OCI-LY7 (cell line): ENCODE data around the gene MCEE.

Source experiments
- EZH2phosphoT487 ChIP-seq: fragments of 200-600 bp; sonication (generic); IDR thresholded peaks from 2 replicates; pipeline ENCODE4 v1.6.1; 2018; ENCODE audit warnings: low read depth, borderline replicate concordance, mild to moderate bottlenecking, mixed run types, antibody characterized with exemption, low read length, moderate library complexity, mixed read lengths
- TF ChIP-seq, protein P1 (sequence below): fragments of 200-600 bp; sonication (generic); conservative IDR thresholded peaks from 2 replicates; pipeline ENCODE4 v1.5.1; 2014; ENCODE audit warnings: mild to moderate bottlenecking, antibody characterized with exemption, low read length, moderate library complexity, mixed read lengths

DNA sequence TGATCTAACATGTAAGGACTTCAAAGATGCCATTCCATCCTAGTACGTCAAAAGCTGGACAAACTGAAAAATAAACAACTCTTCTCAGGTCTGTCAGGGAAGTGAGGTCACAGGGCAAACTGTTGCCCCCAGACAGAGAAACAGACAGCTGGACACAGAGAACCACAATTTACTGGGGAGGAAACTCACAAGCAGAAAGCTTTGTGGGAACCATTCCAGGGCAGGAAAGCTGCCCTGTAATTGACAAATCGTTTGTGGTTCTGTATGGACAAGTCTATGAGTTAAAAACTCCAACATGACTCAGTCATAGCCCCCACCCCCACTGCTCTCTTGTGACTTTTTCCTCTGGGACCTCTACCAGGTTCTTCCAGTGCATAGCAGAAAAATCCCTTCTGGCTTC, 28.4 kb downstream of the MCEE start:
- TF ChIP-seq, protein P1, sequence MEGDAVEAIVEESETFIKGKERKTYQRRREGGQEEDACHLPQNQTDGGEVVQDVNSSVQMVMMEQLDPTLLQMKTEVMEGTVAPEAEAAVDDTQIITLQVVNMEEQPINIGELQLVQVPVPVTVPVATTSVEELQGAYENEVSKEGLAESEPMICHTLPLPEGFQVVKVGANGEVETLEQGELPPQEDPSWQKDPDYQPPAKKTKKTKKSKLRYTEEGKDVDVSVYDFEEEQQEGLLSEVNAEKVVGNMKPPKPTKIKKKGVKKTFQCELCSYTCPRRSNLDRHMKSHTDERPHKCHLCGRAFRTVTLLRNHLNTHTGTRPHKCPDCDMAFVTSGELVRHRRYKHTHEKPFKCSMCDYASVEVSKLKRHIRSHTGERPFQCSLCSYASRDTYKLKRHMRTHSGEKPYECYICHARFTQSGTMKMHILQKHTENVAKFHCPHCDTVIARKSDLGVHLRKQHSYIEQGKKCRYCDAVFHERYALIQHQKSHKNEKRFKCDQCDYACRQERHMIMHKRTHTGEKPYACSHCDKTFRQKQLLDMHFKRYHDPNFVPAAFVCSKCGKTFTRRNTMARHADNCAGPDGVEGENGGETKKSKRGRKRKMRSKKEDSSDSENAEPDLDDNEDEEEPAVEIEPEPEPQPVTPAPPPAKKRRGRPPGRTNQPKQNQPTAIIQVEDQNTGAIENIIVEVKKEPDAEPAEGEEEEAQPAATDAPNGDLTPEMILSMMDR, result no peak
- no peak for TF ChIP-seq EZH2phosphoT487
